GM12801 (cell line): ENCODE data around the gene PABPC1L.

Source experiments
- TF ChIP-seq, protein P1 (sequence below): IDR thresholded peaks from one replicate; pipeline ENCODE4 v1.5.1; 2011; ENCODE audit warnings: control low read depth; ENCODE audit not compliant: insufficient read length; ENCODE audit errors: extremely low read depth

Gene PABPC1L

DNA sequence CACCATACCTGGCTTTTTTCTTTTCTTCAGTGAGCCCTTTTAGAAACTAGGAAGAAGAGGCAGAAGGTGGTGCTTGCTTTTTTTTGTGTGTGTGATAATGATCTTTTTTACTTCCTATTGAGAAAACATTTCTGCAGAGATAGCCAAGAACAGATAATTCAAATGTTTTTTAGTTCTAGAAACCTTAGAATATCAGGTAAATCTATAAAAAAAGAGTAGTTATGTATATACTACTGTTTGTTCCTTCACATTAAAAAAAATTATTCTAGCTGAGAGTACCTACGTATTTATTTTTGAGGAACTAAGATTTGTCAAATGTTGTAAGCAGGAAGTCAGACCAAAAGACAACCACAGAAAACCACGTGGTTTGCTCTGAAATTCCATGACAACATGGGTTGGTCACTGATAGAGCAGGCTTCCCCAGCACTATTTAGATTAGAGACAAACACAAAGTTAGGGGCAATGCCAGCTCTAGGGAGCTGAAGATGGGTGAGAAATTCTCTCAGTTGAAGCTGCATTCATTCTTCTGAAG, 69.3 kb downstream of the PABPC1L start:
- TF ChIP-seq, protein P1, sequence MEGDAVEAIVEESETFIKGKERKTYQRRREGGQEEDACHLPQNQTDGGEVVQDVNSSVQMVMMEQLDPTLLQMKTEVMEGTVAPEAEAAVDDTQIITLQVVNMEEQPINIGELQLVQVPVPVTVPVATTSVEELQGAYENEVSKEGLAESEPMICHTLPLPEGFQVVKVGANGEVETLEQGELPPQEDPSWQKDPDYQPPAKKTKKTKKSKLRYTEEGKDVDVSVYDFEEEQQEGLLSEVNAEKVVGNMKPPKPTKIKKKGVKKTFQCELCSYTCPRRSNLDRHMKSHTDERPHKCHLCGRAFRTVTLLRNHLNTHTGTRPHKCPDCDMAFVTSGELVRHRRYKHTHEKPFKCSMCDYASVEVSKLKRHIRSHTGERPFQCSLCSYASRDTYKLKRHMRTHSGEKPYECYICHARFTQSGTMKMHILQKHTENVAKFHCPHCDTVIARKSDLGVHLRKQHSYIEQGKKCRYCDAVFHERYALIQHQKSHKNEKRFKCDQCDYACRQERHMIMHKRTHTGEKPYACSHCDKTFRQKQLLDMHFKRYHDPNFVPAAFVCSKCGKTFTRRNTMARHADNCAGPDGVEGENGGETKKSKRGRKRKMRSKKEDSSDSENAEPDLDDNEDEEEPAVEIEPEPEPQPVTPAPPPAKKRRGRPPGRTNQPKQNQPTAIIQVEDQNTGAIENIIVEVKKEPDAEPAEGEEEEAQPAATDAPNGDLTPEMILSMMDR: no peak

DNA sequence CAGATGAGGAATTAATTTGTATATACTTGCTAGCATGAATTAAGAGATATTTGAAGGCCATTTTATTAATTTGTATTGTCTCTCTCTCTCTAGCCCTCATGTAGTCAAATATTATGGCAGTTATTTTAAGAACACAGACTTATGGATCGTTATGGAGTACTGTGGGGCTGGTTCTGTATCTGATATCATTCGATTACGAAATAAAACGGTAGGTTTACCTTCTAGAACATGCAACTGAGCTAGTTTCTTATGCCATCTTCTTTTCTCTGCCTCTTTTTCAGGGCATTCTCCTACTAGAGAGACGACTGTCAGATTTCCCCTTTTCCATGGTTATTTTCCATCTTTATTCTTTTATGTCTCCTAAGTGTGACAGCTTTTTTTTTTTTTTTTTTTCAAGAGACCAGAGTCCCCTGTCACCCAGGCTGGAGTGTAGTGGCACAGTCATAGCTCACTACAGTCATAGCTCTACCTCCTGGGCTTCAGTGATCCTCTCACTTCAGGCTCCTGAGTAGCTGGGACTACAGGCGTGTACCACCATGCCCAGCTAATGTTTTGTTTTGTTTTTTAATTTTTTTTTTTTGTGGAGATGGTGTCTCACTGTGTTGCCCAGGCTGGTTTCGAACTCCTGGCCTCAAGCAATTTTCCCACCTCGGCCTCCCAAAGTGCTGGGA, 72.0 kb downstream of the PABPC1L start:
- TF ChIP-seq, protein P1: no peak

DNA sequence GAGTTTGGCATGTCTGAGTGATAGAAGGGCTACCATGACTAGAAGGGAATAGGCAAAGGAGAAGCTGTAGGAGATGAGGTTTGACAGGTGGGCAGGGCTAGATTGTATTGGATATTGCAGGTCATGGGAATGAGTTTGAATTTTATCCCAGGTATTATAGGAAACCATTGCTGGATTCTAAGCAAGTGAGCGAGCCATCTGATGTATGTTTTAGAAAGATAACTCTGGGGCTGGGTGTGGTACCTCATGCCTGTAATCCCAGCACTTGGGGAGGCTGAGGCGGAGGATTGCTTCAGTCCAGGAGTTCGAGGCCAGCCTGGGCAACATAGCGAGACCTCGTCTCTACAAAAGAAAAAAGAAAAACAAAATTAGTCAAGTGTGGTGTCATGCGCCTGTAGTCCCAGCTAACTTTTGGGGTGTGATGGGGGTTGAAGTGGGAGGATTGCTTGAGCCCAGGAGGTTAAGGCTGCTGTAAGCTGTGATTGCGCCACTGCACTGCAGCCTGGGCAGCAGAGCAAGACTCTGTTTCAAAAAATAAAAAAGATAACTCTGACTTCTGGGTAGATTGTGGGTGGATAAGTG, 73.3 kb downstream of the PABPC1L start:
- TF ChIP-seq, protein P1: no peak

DNA sequence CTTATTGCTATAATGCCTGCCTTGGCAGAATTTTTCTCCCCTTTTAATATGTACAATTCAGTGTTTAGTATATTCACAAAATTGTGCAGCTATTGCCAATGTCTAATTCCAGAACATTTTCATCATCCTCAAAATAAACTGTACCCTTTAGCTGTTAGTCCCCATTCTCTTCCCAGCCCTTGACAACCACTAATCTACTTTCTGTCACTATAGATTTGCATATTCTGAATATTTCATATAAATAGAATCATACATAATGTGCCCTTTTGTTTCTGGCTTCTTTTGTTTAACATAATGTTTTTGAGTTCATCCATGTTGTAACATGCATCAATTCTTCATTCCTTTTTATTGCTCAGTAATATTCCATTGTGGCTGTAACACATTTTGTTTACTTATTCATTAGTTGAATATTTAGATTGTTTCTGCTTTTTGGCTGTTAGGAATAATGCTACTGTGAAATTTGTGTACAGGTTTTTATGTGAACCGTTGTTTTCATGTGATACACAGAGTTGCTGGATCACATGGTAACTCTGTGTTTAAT, 78.8 kb downstream of the PABPC1L start:
- TF ChIP-seq, protein P1: no peak
